SK-N-MC (cell line): ENCODE data around the gene PTX4.

ENCODE experiments used
- EZH2 ChIP-seq: fragments of 200-600 bp; sonication (generic); IDR thresholded peaks from one replicate; pipeline ENCODE4 v1.6.1; 2017; ENCODE audit warnings: antibody characterized with exemption
- POLR2AphosphoS5 ChIP-seq: IDR thresholded peaks from 2 replicates; pipeline ENCODE4 v1.6.1; 2012; ENCODE audit warnings: mild to moderate bottlenecking, low read depth, low read length, borderline replicate concordance

DNA sequence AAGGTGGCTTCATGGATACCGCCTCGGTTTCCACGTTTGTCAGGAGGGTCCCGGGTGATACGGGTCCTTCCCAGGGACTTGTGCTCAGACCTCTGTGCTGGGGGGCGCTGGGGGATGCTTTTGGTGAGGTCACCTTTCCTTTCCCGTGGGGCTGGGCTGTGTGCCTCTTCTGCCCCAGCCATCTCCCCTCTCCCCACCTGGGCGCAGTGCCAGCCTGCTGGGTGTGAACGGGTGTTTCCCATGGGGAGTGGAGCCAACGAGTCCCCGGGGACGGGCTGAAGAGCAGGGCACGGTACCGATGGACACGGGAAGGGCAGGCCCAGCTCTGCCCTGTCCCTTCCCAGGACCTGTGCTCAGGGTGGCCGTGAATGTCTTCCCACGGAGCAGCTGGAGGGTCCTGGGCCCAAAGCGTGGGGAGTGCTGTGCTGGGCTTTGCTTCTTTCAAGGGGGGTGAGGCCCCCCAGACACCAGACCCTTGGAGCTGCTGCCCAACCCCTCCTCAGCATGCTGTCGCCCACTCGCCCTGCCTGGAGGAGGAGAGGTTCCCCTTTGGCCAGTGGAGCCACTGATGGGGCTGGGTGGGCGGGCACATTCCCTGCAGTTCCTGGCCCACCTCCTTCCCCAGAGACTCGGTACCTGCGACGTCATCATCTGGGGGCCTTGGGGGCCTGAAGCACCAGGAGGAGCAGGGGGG, 19.9 kb upstream of the PTX4 start:
- TF ChIP-seq POLR2AphosphoS5 (no peak), EZH2 (no peak)
